Neural cell (in vitro differentiated cells): Measurements from ENCODE around the gene HIF1A.

Experiments
- EP300 ChIP-seq: fragments of 450-650 bp; conservative IDR thresholded peaks from 2 replicates; pipeline ENCODE4 v1.6.1; 2014; ENCODE audit warnings: antibody characterized with exemption, mild to moderate bottlenecking, moderate library complexity; ENCODE audit not compliant: poor library complexity, severe bottlenecking
- RAD21 ChIP-seq: fragments of 450-650 bp; conservative IDR thresholded peaks from 2 replicates; pipeline ENCODE4 v1.6.1; 2014; ENCODE audit warnings: antibody characterized with exemption, mild to moderate bottlenecking, moderate library complexity
- SMC3 ChIP-seq: fragments of 450-650 bp; conservative IDR thresholded peaks from 2 replicates; pipeline ENCODE4 v1.6.1; 2014; ENCODE audit warnings: antibody characterized with exemption, mild to moderate bottlenecking, moderate library complexity; ENCODE audit not compliant: poor library complexity
- TF ChIP-seq, protein P1 (sequence below): fragments of 450-650 bp; IDR thresholded peaks from 2 replicates; pipeline ENCODE4 v1.5.1; 2014; ENCODE audit warnings: antibody characterized with exemption, mild to moderate bottlenecking, moderate library complexity; ENCODE audit not compliant: poor library complexity, severe bottlenecking

DNA sequence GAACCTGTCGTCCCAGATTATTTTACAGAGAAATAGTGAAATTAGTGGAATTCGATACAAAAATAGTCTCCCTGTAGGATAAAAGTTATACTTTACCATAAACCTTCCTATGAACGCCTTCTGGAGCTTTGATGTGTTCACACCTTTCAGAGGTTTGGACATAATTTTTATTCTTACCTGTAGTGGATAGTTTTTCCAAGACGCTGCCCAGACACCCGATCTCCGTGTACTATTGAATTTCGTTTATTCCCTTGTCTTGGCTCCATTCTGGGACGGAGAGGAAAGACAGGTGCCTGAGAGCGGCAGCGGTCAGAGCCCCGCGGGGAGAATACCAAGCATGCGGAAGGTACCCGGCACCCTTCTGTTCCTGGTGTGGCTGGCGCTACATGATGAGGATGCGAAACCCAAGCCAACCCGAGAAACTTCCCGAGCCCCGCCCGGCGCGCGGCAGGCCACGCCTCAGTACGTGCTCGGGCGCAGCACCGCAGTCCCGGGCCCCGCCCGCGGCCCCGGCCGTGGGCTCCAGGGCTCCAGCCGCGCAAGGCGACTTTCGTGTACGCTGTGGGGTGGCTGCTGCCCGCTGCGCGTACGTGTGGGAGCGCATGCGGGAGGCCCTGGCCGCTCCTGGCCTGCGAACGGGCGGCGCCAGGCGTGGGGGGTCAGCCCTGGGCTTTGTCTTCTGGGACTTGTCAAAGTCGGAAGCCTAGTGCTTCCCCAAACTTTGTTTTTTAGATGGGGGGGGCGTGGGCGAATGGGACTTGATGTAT is 55.6 kb downstream of the HIF1A start:
- TF ChIP-seq, protein P1, sequence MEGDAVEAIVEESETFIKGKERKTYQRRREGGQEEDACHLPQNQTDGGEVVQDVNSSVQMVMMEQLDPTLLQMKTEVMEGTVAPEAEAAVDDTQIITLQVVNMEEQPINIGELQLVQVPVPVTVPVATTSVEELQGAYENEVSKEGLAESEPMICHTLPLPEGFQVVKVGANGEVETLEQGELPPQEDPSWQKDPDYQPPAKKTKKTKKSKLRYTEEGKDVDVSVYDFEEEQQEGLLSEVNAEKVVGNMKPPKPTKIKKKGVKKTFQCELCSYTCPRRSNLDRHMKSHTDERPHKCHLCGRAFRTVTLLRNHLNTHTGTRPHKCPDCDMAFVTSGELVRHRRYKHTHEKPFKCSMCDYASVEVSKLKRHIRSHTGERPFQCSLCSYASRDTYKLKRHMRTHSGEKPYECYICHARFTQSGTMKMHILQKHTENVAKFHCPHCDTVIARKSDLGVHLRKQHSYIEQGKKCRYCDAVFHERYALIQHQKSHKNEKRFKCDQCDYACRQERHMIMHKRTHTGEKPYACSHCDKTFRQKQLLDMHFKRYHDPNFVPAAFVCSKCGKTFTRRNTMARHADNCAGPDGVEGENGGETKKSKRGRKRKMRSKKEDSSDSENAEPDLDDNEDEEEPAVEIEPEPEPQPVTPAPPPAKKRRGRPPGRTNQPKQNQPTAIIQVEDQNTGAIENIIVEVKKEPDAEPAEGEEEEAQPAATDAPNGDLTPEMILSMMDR: no peak
- no peak for TF ChIP-seq SMC3
- no peak for TF ChIP-seq RAD21
- TF ChIP-seq EP300: no peak
